Measurements from ENCODE around the gene ERC2.

Gene ERC2

DNA sequence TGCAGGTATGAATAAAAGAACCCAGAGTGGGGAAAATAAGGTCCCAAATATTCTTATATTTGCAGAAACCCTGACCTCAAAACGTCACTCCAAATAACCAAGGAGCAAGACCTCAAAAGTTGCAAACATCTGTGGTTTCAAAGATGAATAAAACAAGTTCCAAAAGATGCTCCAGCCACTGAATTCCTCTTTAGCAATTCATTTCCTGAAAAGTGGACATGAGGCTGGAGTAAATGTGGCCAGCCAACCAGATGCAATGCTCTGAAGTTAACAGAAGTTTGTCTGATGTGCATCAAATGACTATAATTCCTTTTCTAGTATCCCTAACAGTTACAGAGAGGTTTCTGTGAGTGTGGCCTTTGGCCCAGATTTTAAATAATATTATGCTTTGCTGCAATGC lies 910.0 kb downstream of the ERC2 start:
- Histone ChIP-seq H3K4me1 (no peaks in the 10 kb centered on the region), H3K9me3 (no peaks in the 10 kb centered on the region), H3K36me3 (no peaks in the 10 kb centered on the region), H3K27me3 (no peaks in the 10 kb centered on the region), H3K4me3 (ENCODE audit: low read depth, low read length) (no peak overlapping the region)
- TF ChIP-seq, protein P1, sequence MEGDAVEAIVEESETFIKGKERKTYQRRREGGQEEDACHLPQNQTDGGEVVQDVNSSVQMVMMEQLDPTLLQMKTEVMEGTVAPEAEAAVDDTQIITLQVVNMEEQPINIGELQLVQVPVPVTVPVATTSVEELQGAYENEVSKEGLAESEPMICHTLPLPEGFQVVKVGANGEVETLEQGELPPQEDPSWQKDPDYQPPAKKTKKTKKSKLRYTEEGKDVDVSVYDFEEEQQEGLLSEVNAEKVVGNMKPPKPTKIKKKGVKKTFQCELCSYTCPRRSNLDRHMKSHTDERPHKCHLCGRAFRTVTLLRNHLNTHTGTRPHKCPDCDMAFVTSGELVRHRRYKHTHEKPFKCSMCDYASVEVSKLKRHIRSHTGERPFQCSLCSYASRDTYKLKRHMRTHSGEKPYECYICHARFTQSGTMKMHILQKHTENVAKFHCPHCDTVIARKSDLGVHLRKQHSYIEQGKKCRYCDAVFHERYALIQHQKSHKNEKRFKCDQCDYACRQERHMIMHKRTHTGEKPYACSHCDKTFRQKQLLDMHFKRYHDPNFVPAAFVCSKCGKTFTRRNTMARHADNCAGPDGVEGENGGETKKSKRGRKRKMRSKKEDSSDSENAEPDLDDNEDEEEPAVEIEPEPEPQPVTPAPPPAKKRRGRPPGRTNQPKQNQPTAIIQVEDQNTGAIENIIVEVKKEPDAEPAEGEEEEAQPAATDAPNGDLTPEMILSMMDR (IDR thresholded peaks at IDR 0.05; ENCODE audit: low read depth, low read length) = no peak
- no peak for DNase-seq

DNA sequence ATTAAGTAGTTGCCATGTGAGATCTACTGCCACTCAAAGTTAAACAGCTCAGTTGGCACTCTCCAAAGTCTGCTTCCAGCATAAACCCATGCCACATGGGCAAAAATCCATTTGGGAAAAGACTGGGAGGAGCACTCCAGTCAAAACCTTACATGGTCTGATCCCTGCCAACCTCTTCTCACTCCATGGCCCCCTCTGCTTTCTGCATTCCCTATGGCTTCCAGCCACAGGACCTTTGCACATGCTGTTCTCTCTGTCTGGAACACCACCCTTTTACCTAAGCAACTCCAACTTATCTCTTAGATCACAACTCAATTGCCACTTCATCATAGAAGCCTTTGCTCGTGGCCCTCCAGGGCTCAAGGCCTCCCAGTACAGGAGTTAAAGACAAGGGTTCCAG lies 910.7 kb downstream of the ERC2 start:
- H3K27me3 ChIP-seq = no peaks in the 10 kb centered on the region
- H3K4me3 ChIP-seq (ENCODE audit: low read depth, low read length) = no peak overlapping the region
- no peaks in the 10 kb centered on the region for H3K4me1 ChIP-seq
- no peak for DNase-seq
- H3K9me3 ChIP-seq = no peaks in the 10 kb centered on the region
- H3K36me3 ChIP-seq = no peaks in the 10 kb centered on the region
- TF ChIP-seq, protein P1 (IDR thresholded peaks at IDR 0.05; ENCODE audit: low read depth, low read length) = no peak

DNA sequence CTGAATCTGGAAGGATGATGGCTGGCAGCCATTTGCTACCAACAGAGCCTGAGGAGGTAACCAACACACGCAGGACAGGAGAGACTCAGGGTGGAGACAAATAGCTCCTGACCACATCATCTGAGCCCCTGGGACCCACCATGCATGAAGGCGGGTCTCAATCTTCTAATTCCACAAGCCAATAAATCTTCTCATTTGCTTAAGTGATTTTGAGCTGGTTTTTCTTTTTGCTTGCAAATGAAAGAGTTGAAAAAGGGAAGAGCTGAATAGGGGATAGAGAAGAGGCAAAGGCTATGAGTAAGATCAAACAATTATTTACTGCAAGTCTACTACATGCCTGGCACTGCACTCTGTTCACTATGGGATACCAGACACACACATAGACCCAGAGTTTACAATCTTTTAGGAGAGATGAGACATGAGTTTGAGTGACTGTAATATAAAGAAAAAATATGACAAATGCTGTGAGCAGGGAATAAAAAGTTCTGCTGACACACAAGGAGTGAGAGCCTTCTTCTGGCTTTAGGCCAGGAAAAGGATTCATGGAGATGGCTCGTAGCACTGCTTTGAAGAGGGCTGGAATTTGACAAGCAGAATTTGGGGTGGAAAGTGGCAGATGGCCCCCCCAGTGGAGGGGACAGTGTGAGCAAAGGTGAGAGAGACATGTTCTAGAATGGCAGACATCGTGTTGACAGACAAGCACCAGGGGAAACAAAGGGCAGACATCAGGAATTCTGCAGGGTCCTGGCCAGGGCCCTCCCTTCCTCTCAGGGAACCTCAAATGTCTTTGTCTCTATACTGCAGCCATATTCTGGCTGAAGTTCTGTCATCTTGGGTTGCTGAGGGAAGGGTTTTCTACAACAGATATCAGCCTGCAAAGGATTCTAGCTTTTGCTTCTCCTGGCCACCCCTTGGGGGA lies 911.4 kb downstream of the ERC2 start:
- Histone ChIP-seq H3K4me1 (no peaks in the 10 kb centered on the region), H3K4me3 (ENCODE audit: low read depth, low read length) (no peak overlapping the region), H3K27me3 (no peaks in the 10 kb centered on the region), H3K9me3 (no peaks in the 10 kb centered on the region), H3K36me3 (no peaks in the 10 kb centered on the region)
- TF ChIP-seq, protein P1 (IDR thresholded peaks at IDR 0.05; ENCODE audit: low read depth, low read length) = no peak
- no peak for DNase-seq

DNA sequence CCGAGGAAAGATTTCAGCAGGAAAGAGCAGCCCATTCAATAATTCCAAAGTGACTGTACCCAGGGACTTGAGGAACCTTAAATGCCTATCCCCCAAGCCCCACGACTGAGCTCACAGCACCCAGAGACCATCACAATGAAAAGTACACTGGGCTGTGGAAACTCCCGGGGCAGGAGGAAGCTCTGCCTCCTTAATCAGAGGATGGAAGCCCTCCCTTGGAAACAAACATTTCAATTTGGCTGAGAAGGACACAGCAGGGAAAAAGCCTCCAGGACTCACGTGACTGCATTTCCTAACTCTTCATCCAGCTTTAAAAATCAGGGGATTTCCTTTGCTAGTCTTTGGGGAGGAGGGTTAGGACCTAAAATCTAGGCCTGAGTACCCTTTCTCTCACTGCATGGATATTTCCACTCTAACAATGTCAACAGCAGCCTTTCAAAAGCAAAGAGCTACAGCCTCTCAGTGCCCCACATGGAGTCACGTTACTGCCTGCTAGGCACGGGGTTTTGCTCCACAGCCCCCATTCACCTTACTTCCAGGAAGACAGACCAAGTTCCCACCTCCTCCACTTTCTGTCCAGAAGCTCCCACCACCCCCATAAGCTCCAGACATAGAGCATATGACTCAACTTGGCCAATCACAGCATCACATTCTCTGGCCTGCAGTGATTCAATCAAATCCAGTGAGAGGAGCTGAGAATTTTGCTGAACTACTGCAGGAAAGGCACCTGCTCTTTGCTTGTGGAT lies 912.2 kb downstream of the ERC2 start:
- H3K36me3 ChIP-seq = no peaks in the 10 kb centered on the region
- H3K9me3 ChIP-seq = no peaks in the 10 kb centered on the region
- H3K4me1 ChIP-seq = no peaks in the 10 kb centered on the region
- TF ChIP-seq, protein P1 (IDR thresholded peaks at IDR 0.05; ENCODE audit: low read depth, low read length) = no peak
- DNase-seq = no peak
- H3K27me3 ChIP-seq = no peaks in the 10 kb centered on the region
- H3K4me3 ChIP-seq (ENCODE audit: low read depth, low read length) = no peak overlapping the region

DNA sequence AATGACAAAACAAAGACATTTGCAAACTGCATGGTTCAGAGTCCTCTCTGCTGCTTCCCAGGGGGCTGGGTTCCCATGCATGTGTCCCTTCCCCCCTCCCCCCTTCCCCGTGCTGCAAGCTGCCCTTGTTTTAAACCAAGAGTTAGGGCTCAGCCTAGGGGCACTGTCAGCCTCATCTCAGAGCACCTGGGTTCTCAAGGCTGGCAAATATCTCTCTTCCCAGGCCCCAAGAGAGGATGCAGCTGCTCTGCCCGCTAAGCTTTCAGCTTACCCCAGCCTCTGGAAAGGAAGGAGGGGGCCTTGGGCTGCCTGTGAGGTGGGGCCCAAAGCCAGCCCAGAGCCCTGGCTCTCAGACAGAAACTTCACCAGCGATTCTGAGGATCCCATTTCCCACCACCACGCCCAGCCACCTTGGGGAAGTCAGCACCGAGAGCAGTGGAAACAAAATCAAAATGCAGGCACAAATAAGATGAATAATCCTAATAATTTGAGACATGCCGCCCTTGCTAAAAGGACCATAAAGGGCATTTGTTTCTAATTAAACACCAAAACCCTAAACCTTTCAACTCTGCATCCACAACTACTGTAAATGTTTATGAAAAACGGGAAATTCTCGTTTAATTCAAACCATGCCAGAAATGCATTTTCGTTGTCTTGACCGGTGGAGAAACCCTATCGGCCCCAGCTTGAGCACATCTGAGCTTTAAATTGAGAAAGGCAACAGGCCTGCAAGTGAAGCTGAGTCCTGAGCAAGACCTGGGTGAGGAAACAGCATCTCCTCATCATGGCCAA lies 913.4 kb downstream of the ERC2 start:
- Histone ChIP-seq H3K4me1 (no peaks in the 10 kb centered on the region), H3K27me3 (no peaks in the 10 kb centered on the region), H3K4me3 (ENCODE audit: low read depth, low read length) (no peak overlapping the region), H3K36me3 (no peaks in the 10 kb centered on the region), H3K9me3 (no peaks in the 10 kb centered on the region)
- TF ChIP-seq, protein P1 (IDR thresholded peaks at IDR 0.05; ENCODE audit: low read depth, low read length) = no peak
- DNase-seq = no peak
